HG03039 (cell line): Measurements from ENCODE around the gene SEZ6.
"Not testable (repeated sequence)": the region's sequence is repeated elsewhere in the genome, so short reads cannot be mapped to it uniquely, and the experiment has no call there.

Source experiments
- ATAC-seq: cut with Tn5 transposase; IDR thresholded peaks from one replicate; pipeline ENCODE4 v1.9.1; 2021; ENCODE audit warnings: mild to moderate bottlenecking, moderate library complexity; ENCODE audit not compliant: unreplicated experiment

Gene SEZ6

DNA sequence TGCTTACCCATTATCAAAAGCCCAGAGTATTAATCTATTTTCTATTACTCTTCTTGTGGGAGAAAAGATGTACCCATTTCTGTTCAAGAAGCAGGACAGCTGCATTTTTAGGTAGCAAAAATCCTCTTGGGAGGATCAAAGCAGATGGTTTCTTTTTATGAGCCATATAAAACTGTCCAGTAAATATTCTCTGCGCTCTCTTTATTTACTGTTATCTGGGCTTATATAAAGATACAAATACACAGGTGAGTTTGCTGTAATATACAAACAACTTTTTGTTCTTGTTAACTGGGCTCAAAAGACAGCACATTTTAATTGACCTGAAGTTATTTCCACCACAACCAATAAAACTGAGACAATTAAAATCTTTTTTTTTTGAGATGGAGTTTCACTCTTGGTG lies 64.6 kb downstream of the SEZ6 start:
- no peak for ATAC-seq

DNA sequence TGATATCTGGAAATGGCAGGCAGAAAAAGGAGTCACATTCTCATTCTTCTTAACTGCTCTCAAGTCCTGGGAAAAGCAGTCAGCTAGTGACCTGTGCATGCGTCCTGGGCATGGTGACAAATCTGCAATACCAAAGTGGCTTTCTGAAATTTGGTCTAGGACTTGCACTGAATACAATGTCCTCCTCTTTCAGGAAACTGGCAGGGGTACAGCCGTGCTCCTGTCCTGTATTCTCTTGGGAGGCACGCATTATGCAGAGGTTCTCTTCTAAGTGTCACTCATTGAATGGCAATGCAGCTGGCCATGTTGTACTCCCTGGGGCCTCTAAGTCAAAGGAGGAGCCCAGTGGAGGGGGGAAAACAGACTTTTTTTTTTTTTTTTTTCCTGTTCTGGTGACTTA lies 65.2 kb downstream of the SEZ6 start:
- ATAC-seq: no peak

DNA sequence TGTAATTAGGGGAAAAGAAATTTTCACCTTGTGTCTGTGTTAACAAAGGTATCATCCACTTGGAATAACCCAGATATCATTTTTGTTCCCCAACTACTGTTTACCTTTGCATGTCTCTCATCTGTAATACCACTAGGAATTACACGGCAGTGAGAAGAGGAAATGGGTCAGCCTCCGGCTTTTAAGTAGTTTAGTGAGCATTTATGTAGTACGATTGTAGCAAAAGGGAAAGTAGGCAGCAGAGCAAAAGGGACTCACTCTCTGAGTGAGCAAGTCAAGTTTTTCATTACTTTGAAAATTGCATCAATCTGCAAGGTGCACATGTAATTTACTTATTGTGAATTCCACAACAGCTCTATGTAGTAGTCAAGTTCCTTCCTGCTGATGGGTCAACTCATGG lies 65.7 kb downstream of the SEZ6 start:
- no peak for ATAC-seq

DNA sequence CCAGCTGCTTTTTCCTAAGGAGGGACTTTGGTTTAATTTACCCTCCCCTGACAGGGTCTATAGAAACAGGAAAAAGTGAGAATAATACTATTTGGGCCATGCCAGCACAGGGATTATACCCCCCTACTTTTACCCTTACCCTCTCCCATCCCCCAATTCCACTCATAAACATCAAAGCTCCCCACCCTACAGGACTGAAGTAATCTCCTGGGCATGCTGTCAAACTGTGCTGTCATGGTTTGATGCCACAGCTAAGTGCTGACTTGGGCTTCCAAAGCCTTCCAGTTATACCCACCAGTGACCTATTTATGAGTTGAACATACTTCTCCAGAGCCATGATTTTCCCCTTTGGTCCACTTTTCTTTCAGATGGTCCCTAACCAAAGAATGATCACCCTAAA lies 67.3 kb downstream of the SEZ6 start:
- no peak for ATAC-seq

DNA sequence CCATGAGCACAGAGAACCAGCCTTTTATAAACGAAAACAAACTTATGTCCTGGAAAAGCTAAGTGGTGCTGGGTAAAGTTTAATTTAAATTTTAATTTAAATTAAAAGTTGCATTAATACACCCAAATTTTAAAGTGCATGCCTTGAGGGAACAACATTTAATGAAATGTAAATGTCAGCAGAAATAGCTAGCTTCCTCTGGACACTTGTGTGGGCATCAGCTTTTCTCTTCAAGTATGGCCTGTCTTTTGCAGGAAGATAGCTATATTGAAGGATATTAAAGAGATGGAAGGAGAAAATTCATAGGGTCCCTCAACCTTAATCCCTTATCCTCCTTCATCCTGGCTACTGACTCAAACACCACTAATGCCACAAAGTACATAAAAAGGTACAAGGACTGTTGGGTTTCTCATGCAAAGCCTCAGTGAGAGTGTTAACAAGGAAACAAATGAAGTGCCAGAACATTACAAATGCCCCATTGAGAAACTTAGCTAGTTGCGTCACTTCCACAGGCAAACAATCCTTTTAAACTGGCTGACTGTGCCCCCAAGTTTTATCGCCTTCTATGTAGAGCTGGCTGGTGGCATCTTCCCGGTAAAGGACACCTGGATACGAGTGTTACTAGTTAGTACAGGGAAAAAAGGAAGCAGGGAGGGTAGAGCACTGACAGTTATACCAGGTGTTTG lies 68.6 kb downstream of the SEZ6 start:
- ATAC-seq: no peak

DNA sequence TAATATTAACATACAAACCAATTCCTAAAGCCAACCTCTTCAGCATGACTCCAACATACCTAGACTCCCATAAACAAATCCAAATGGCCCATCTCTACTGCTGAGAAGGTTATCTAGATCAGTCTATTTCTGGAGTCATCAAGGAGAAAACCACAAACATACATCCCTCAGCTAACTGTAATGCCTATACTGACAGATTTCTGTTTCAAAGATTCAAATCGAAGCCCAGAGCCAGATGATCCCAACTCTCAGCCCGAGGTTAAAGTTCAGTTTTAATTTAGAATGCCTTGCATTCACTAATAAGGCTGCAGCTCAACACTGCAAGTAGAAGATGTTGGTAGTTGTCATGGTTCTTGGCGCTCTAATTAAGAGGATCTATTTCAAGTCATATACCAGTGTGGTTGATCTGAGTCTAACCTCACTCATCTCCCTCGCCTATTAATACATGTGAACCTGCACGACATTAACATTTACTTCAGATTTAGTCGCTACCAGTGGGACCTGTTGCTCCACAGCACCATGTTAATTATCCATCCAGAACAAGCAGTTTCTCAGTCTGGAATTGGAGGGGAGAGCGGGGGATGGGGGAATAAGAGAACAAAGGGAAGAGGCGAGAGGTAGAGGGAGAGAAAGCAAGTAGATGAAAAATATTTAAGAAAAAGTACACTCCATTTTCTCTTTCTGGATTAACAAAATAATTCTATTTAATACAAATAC lies 69.9 kb downstream of the SEZ6 start:
- ATAC-seq: no peak

DNA sequence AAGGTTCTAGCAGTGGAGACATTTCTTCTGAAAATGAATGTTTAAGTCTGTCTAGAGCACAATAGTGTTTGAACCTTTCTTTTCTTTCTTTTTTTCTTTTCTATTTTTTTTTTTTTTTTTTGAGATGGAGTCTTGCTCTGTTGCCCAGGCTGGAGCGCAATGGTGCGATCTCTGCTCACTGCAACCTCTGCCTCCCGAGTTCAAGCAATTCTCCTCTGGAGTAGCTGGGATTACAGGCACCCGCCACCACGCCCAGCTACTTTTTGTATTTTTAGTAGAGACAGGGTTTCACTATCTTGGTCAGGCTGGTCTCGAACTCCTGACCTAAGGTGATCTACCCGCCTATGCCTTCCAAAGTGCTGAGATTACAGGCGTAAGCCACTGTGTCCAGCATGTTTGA lies 71.3 kb downstream of the SEZ6 start:
- not testable (repeated sequence) for ATAC-seq

DNA sequence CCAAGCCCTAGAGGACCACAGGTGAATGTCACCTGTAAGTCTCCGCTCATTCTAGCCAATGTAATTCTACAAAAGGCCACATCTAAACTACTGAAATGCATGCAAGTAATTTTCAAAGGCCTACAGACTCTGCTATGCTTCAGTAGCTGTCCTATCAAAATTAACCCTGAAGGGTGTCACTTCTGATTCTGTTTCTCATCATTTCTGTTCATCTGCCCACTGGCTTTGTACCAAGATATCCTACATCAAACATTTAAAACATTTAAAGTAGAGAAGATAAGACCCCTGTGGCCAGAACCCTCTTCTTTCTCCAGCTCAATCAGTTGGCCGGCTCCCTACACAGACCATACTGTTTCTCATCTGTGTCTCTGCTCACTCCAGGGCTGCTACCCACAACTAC lies 76.0 kb downstream of the SEZ6 start:
- ATAC-seq: no peak

DNA sequence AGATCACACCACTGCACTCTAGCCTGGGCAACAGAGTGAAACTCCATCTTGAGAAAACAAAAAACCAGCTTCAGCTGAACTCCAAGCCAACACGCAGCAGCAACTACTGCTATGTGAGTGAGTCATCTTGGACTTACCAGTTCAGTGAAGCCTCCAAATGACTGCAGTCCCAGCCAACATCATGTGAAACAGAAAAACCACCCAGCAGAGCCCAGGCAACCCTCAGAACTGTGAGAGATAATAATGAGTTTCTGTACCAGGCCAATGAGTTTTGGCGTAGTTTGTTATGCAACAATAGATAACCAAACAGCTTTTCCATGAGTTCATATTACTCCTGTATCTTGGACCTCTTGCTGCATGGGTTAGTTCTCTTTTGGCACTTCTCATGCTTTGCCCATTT lies 77.8 kb downstream of the SEZ6 start:
- no peak for ATAC-seq

DNA sequence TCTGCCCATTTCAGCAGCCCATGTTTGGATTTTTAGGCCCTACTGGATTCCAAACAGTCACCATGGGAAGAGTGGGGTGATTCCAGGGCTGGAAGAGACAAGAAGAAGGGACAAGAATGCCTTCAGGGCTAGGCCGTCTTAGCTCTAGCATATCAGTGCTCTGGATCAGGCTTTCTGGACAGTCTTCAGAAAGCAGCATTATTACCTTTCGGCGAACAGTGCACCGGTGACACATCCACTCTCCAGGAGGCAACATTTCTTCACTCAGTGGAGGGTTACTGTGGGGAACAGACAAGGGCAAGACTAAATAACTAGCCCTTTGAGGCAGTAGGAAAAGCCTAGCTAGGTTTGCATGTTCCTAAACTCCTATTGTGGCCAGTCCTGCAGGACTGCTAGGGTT lies 79.0 kb downstream of the SEZ6 start:
- no peak for ATAC-seq

DNA sequence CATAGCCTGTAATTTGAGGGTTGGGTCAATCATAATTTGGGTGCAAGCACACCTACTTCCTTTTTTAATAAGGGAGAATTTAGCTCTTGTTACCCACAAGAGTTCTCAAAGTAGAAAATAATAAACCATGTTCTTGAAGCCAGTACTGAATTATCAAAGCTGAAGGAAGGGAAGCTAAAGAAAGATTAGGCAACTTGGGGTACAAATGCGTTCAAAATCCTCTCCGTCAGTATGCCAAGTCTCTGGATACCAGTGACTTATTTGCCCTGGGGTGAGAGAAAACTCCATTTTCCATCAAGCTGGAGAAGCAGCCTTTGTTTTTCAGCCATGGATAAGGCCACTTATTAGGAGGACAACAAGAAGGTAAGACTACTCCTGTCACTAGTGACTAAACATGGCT lies 79.5 kb downstream of the SEZ6 start:
- no peak for ATAC-seq

DNA sequence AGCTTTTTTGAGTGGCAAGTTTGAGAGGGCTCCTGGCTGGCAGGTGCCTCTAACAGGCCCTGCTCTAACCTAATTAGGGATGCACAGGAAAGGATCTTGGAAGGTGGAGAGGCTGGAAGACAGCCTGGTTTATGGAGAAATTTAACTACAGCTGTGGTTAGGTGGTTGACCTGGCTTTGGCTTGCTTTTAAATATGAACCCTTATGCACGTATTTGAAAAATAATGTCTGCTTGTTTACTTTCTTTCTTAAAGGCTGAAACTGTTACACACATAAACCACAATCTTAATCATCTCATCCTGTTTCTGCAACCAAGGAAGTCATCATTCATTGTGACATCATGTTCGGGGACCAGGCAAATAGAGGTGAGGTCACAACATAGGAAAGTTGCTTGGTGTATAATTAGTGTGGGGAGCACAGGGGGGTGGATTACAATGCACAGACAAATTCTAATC lies 79.9 kb downstream of the SEZ6 start:
- no peak for ATAC-seq

DNA sequence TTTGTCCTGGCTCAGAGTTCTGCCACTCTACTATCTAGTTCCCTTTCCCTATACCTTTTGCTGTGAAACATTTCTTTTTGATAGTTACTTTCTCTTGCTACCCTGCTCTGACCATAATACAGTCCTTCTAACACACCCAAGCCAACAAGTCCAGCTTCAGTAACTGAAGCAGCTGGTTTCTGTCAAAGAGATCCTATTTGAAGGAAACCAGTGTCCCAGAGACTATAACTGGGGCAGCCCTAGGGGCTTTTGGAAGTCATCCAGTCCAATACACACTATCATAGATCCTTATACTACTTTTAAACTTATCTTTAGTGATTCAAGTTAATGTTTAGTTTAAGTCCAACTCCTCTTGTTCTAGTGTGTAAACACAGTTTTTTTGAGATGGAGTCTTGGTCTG lies 85.6 kb downstream of the SEZ6 start:
- ATAC-seq: no peak

DNA sequence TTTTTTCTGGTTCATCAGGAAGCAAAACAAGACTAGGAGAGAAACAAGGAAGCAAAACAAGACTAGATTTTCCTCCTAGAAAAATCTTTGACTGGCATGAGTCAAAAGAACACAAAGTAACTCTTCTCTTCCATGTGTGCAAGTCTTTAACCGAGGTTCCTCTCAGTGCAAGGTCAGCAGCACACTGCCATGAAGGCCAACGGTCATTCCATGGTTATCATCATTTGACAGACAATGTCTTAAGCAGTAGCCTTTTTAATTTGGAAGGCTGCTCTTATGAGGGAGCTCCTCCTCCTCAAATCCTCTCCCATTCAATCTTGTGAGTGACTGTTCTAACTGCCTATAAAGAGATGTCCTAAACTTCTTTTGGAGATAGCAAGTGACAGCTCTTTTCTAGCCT lies 87.5 kb downstream of the SEZ6 start:
- ATAC-seq: no peak

DNA sequence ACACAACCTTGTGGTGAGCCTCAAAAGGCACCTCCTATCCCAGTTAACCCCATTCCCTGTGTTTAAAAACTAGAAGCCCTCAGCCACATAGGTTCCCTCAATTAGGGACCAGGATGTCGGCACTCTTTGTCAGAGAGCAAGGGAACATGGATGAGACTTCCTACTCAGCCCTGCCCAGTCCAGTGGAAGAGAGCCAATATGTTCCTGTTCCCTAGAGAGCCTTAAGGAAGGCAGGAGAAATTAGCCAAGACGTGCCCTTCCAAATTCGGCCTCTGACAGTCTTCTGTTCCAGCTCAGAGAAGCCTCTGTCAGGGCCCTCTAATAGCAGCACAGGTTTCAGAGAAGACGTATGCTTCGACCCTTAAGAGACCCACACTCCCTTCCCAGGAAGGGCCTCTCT lies 88.4 kb downstream of the SEZ6 start:
- ATAC-seq: no peak

DNA sequence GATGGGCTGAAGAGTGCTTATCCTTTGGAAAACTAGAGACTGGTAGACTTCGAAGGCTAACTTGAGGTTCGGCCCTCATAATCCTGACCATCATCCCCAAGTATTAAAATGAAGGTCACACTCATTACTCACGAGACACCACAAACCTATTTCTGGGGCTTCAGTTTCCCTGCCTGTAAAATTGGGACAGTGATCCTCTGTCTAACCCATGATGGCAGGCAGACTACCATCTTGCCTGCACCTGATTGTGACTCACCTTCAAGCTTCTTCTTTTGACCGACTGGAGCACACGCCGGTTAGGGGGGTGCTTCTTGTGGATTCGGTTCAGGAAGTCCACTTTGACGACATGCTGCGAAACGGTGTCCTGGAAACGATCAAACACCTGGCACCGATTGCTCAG lies 88.8 kb downstream of the SEZ6 start:
- no peak for ATAC-seq

DNA sequence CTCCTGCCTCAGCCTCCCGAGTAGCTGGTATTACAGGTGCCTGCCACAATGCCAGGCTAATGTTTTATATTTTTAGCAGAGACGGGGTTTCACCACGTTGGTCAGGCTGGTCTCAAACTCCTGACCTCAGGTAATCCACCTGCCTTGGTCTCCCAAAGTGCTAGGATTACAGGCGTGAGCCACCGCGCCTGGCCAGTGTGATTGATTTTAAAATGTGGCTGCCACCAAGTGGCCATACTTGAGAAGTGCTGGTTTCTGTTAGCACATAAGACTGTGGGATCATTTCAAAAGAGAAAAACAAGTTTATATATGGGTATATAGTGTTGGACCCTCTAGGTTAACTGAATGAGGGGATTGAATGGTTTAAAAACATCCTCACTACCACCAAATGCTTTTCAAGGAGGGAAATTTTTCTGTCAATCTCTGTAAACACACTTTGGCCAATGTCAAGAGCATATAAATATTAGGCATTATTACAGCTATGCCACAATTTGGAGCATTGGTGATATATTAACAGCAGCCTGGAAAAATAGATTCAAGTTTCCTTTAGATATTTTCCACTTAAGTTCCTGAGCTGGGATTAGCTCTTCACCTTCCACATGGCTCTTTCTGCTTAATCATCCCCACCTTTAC lies 89.4 kb downstream of the SEZ6 start:
- ATAC-seq: no peak

DNA sequence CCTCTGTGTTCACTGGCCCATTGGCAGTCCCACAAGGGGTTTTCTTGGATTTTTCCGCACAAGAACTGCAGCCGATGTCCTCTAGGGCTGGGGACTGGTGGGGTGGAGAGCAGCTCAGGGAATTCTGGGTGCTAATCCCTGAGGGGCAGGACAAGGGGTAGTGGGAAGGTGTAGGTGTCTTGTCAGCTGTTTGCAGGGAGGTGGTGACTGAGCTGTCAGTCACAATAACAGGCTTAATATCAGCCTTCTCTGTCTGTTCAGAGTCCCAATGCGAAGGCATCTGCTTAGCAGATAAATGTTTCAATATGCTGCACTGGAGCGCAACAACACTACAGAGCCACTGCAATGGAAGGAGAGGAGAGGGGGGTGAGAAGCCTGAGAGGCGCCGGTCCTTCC lies 92.9 kb downstream of the SEZ6 start:
- no peak for ATAC-seq

DNA sequence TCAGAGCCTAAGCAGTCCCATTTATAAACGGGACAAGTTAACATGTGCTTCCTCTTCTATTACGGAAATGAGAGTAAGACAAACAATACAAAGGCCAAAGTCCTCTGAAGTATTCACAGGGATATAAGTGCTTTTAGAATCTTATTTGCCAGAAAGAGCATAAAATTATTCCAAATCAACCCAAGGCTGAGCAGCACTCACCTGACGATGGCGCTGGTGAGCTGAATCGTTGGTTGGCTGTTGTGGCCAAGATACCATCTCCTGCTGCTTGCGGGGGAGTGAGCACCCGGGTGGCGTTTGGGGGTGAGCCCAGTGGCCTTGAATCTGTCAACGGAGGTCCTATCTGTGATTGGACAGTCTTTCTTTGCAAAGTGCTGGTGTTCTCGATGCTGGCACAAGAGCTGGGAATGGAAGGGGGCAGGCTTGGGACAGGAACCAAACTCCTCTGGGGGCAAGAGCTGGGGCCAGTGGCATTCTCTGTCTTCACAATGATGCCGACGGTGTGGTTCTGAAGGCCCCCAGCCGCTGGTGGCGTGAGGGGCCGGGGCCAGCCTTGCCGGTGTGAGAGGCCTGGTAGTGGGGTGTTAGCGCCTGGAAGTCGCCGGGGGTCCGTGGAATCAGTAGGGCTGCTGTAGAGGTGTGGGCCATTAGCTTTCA lies 93.4 kb downstream of the SEZ6 start:
- no peak for ATAC-seq

DNA sequence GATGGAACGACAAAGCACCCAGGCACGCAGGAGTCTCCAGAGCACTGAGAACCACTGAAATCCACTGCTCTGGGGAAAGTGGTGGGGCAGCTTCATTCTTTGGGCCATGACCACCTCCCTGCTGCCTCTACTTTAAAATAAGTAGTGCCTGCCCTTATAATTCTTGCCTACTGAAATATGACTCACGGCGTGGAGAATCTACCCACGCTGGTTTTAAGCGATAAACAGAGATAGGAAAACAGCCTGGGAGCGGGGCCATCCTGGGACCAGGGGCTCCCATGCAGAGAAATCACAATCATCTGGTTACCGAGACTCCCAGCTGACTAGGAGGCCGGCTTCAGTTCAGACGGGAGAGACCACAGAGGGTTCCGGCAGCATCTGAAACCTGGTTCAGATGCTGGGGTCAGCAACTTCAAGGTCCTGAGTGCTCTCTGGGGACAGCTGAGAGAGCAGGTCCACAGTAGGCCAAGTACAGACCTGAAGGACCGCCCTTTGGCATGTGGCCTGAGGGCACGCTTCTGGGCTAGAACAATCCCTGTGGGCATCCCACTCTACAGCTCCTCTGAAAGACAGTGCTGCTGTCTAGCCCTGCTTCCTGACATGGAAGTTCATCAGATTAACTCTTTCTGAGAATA lies 94.3 kb downstream of the SEZ6 start:
- no peak for ATAC-seq

DNA sequence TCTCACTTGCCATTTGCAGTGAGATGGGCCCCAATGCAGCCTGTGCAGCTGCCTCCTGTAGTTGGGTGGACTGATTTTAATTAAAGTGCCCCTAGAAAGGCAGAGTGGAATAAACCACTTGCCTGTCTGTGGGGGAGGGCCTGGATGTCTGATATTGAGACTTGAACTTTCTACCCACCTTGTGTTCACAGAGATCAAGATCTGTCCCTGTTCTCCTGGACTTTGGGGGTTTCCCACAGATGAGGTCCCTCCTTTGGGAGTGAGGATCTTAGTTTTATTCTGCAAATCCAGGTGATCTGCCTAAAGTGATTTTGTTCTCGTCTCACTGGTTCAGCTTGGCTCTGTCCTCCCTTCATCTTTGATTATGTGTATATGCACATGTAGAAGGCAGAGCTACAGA lies 95.3 kb downstream of the SEZ6 start:
- no peak for ATAC-seq
